Kidney capillary endothelial cell (primary cell): Measurements from ENCODE around the gene DBN1.
A peak's percentile ranks its signal among the peaks of the same experiment; 100 is the strongest.

Experiments
- DNase-seq: peaks from one replicate; pipeline ENCODE4 v3.0.0-alpha.2; 2018; ENCODE audit warnings: low spot score

DBN1 gene

GRCh38 chr5:177473443-177474001, at the start of gene DBN1:
Gene DBN1 (minus strand): TSS chr5:177473634. CDS start chr5:177473521, 113 bp downstream.
- DNase-seq = peak; percentile 63

DNA sequence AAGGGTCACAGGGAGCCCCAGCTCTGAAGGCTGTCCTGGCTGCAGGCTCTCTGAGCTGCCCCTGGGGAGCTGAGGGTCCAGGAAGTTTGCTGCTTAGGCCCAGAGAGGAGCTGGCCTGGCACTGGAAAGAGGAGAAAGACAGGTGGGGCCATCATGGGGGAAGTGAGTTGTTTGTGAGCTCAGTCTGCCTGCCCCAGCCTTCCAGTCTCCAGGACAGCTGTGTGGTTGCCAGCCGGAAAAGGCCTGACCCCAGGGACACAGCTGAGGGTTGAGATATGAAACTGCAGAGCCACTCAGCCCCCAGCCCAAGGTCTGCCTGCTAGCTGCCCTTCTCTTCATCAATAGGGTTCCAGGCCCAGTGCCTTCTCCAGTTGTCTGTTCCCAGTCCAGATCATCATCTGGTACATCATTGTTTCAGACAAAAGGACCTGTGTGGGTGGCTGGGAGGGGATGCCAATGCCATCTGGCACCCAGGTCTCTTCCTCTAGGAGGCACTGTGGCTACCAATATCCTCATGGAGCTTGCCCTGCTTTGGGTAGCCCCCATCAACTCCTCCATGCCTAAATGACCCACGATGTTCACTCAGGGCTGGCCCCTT, 47.6 kb upstream of the DBN1 start:
- DNase-seq = no peak

DNA sequence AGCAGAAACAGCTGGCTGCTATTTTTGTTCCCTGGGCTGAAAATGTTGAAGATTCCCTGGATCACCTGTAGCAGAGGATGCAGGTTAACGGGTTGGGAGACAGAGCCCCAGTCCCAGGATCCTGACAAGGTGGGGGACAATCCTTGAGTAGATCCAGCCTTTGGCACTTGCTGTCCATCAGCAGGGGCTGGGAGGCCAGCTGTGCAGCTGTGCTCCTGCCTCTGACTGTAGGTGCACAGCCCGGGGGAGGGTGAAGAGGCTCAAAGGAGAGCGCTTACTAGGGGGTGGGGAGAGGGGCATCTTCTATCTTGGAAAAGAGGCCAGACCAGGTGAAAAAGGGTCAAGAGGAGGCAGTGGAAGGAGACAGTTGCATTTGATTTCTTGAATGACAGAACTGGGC, 46.8 kb upstream of the DBN1 start:
- DNase-seq = no peak

- no peak for DNase-seq
These were observed 46.2 kb upstream of the DBN1 start for GRCh38 chr5:177519463-177520235.

DNA sequence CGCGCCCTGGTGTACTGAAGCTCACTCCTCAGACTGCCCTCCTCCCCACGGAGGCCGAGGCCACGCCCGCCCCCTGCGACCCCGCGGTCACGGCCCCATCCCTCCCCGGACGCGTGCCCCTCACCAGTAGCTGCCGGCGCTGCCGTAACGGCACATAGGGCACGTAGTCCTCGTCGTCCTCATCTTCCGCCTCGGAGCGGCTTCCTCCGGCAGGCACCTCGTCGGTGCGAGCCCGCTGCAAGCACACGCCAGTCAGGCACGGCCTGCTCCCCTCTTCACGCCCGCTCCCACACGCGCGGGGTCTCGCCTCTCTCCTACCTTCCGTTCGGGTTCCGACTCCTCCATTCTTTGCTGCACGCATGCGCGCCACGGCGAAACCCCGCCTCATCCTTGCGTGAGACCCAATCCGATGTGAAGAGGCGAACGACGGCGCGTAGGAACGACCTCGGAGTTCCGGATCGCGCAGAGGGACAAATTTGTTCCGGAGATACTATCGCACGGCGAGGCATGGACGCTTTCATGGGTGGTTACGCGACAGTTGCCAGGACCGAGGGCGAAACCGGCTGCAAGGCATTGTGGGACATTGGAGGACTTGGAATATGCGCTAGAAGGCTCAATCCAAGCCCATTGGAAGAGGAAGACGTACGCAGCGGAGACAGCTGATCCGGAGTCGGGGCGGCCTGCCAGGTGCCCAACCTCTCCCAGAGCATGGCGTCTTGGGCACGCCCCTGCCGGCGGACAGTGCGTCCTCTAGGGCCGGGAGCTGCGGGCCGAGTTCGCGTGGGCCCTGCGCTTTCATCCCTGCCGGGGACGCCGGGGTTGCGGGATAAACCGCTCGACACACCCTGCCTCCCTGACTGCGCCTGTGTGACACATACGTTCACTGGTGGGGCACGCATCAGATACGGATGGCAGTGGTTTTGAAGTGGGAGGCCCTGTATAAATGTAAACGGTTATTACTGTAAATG, 43.5 kb upstream of the DBN1 start, which contains the start of gene DDX41:
TSS of gene DDX41 (minus strand) at position 361 of the 968 bp plus-strand sequence. CDS start at position 345, 16 bp downstream.
- DNase-seq = peak; percentile 98

DNA sequence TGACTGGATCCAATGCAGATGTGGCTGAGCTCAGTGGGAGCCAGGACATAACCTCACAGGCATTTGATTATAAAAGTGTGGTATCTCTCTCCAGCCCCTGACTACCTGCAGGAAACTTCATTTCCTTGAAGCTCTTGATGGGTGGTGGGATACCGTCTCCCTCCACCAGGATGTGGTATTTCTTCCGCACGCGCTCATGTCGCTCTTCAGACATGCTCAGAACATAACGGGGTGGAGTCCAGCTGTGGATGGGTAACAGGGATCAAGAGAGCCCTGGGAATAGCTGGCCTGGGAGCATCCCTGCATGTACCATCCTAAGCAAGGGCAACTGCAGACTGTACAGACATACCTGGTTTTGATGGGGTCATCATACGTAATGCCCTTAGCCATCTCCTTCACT, 42.1 kb upstream of the DBN1 start:
- no peak for DNase-seq

- DNase-seq = no peak
These were observed 41.1 kb upstream of the DBN1 start for GRCh38 chr5:177514541-177514940.

- no peak for DNase-seq
These were observed 40.1 kb upstream of the DBN1 start for GRCh38 chr5:177513500-177513899.

DNA sequence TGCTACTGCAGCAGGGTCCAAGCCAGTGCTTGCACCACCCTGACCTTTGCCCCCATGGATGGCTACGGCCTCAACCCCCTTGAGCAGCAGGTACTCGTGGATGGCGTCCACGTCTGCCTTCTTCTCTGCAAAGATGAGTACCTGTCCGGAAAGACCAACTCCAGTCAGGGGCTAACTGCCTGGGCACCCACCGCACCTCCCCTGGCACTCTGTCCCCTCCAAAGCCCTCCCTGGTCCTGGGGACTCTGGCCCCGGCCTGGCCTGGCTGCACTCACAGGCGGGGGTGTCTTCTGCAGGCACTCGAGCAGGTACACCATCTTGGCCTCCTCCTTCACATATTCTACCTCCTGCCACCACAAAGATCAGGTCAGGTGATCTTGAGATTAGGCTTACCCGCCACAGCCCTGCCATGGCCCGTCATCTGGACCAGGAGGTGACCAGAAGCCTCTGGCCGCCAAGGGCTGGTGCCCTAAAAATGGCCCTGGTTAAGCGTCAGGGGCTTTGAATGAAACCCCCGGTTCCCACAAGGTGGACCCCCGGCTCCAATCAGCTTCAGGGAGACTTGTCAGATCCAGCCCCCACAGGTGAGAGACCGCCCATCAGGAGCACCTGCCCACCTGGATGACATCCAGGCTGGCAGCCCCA, 39.4 kb upstream of the DBN1 start:
- DNase-seq = no peak

DNA sequence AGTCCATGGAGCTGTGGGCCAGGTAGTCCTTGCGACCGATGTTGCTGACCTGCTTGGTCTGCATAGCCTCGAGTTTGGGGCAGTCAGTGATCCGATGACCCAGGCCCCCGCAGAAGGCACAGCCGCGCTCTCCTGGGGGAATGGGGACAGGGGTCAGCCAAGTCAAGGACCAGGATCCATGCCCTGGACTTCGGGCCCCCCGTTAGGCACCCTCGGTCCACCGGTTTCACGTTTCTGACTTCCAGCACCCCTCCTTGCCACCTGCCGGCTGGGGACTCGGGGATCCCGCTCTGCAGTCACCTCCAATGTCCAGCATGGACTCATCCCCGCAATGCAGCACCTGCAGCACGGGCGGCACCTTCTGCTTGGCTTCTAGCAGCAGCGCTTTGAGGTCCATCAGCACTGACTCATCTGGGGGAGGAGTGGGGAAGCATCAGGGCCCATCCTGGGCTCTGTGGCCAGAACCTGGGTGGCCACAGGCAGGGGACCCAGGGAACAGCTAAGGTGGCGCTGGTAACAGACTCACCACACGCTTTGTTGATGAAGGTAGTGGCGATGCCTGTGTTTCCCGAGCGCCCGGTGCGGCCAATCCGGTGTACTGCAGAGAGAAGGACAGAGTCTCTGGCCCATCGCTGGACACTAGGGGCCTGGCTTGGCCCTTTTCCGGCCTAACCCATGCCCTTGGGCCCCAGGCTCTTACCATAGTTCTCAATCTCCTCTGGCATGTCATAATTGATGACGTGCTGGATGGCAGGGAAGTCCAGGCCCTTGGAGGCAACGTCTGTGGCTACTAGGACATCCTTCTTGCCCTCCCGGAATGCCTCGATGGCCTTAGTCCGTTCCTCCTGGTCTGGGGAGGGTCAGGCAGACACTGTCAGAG, 38.6 kb upstream of the DBN1 start:
- DNase-seq = no peak

GRCh38 chr5:177511181-177511580, 37.7 kb upstream of the DBN1 start:
- DNase-seq = no peak

GRCh38 chr5:177510567-177511053, 37.2 kb upstream of the DBN1 start:
- no peak for DNase-seq

- no peak for DNase-seq
These were observed 36.6 kb upstream of the DBN1 start for GRCh38 chr5:177509991-177510566.

GRCh38 chr5:177509381-177509951, 36.0 kb upstream of the DBN1 start, which contains the start of gene DOK3:
Gene DOK3 (minus strand): TSS chr5:177509826. CDS start chr5:177509540, 286 bp downstream.
- DNase-seq = no peak

- DNase-seq = no peak
These were observed 35.4 kb upstream of the DBN1 start for GRCh38 chr5:177508837-177509236.

DNA sequence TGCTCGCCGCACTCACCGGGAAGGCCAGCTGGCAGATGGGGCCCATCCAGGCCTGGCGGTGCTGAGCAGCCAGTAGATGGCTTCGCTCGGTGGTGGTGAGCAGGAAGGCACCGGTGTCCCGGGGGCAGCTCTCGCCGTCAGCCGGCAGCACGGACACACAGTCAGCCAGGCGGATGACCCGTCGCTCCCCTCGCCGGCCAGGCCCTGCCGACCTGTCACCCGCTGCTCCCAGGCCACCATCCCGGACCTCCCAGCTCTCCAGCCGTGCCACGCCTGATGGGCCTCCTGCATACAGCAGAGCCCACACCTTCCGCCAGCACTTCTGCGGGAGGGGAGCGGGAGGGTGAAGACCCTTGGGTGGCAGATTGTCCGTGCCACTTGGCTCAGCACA, 34.8 kb upstream of the DBN1 start:
- no peak for DNase-seq

GRCh38 chr5:177507596-177508220, 34.3 kb upstream of the DBN1 start:
- DNase-seq = no peak

GRCh38 chr5:177507165-177507564, 33.7 kb upstream of the DBN1 start:
- DNase-seq = no peak

- no peak for DNase-seq
These were observed 31.6 kb upstream of the DBN1 start for GRCh38 chr5:177505075-177505474.
